ENCODE results near the gene DLX3.

DNA sequence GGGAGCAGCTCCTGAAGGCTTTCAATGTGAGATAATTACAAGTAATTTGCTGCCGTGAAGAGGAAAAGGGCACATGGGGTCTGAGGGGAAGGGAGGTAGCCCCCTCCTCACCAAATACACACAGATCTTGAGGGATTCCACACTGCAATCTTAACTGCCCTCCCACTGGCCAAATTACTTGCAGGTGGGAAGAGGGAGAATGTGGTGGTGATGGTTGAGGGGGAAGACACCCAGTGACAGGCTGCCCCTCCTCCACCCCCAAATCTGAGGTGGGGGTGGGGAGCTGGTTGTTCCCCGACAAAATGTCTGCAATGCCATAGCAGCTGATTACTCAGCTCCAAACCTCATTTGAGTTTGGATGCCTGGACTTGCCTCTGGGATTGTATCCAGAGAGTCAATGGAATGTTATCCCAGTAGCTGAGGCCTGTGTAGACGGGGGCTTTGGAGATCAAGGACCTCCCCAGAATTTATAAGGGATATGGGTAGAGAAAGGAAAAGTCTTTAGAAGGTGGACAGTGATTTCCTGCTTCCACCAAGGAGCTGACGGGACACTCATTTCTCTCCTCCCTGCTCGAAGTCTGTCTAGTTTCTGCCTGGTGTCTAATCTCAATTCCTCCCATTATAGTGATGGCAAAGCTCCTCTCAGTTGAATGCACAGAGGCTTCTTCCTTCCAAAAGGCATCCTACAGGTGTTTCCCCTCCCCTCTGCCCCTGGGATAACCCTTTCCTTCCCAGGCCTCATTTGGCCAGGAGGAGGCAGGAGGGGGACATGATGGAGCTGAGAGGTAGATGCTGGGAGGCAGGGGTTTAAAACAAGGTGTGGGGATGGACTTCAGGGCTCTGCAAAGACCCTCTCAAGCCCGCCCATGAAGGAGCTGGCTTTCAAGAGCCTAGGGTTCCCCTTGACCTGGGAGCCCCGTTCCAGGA, 17.3 kb downstream of the DLX3 start:
- TF ChIP-seq RARB (CRISPR knock-in tag; IDR thresholded peaks at IDR 0.05): no peak
- TF ChIP-seq, protein P1, sequence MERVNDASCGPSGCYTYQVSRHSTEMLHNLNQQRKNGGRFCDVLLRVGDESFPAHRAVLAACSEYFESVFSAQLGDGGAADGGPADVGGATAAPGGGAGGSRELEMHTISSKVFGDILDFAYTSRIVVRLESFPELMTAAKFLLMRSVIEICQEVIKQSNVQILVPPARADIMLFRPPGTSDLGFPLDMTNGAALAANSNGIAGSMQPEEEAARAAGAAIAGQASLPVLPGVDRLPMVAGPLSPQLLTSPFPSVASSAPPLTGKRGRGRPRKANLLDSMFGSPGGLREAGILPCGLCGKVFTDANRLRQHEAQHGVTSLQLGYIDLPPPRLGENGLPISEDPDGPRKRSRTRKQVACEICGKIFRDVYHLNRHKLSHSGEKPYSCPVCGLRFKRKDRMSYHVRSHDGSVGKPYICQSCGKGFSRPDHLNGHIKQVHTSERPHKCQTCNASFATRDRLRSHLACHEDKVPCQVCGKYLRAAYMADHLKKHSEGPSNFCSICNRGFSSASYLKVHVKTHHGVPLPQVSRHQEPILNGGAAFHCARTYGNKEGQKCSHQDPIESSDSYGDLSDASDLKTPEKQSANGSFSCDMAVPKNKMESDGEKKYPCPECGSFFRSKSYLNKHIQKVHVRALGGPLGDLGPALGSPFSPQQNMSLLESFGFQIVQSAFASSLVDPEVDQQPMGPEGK (CRISPR knock-in tag; IDR thresholded peaks at IDR 0.05; ENCODE audit: borderline replicate concordance): no peak
- no peak for TF ChIP-seq ZNF8 (CRISPR knock-in tag; IDR thresholded peaks at IDR 0.05)
- no peak for TF ChIP-seq ARNTL (CRISPR knock-in tag; IDR thresholded peaks at IDR 0.05; ENCODE audit: borderline replicate concordance, low read depth)
- no peak for TF ChIP-seq BACH2 (CRISPR knock-in tag; IDR thresholded peaks at IDR 0.05; ENCODE audit: borderline replicate concordance)
- TF ChIP-seq CSDC2 (CRISPR knock-in tag; IDR thresholded peaks at IDR 0.05): no peak
- no peak for TF ChIP-seq SNAI2 (CRISPR knock-in tag; IDR thresholded peaks at IDR 0.05)
- TF ChIP-seq OSR1 (CRISPR knock-in tag; IDR thresholded peaks at IDR 0.05): no peak
- no peak for TF ChIP-seq ESRRG (CRISPR knock-in tag; IDR thresholded peaks at IDR 0.05)
- TF ChIP-seq PPARA (CRISPR knock-in tag; IDR thresholded peaks at IDR 0.05; ENCODE audit: borderline replicate concordance): no peak
